Measurements from ENCODE around the gene SH3RF1.

Gene SH3RF1

GRCh38 chr4:169189372-169189771, 81.4 kb downstream of the SH3RF1 start:
- DNase-seq (ENCODE audit: low read depth), result no peak
- no peak for TF ChIP-seq CTCF (conservative IDR thresholded peaks at IDR 0.05; ENCODE audit: low read depth, low read length)
- H3K4me3 ChIP-seq (ENCODE audit: low read length), result no peak overlapping the region

- no peak overlapping the region for H3K4me3 ChIP-seq (ENCODE audit: low read length)
- TF ChIP-seq CTCF (conservative IDR thresholded peaks at IDR 0.05; ENCODE audit: low read depth, low read length), result no peak
- DNase-seq (ENCODE audit: low read depth), result no peak
Measured at GRCh38 chr4:169188204-169188603, 82.6 kb downstream of the SH3RF1 start.

- peak; percentile 33 for TF ChIP-seq CTCF (conservative IDR thresholded peaks at IDR 0.05; ENCODE audit: low read depth, low read length)
- DNase-seq (ENCODE audit: low read depth), result no peak
- H3K4me3 ChIP-seq (ENCODE audit: low read length), result no peak overlapping the region
Measured at GRCh38 chr4:169185133-169185956, 85.4 kb downstream of the SH3RF1 start.

GRCh38 chr4:169184686-169185085, 86.1 kb downstream of the SH3RF1 start:
- DNase-seq (ENCODE audit: low read depth), result no peak
- H3K4me3 ChIP-seq (ENCODE audit: low read length), result no peak overlapping the region
- no peak for TF ChIP-seq CTCF (conservative IDR thresholded peaks at IDR 0.05; ENCODE audit: low read depth, low read length)

- H3K4me3 ChIP-seq (ENCODE audit: low read length), result no peak overlapping the region
- TF ChIP-seq CTCF (conservative IDR thresholded peaks at IDR 0.05; ENCODE audit: low read depth, low read length), result no peak
- no peak for DNase-seq (ENCODE audit: low read depth)
Measured at GRCh38 chr4:169184236-169184635, 86.5 kb downstream of the SH3RF1 start.

- DNase-seq (ENCODE audit: low read depth), result no peak
- TF ChIP-seq CTCF (conservative IDR thresholded peaks at IDR 0.05; ENCODE audit: low read depth, low read length), result no peak
- no peak overlapping the region for H3K4me3 ChIP-seq (ENCODE audit: low read length)
Measured at GRCh38 chr4:169183581-169183980, 87.2 kb downstream of the SH3RF1 start.
